Breast epithelium (tissue), 4 donors: Measurements from ENCODE around the gene MAN1A1. TPM values are rescaled to one million over a fixed set of nuclear protein-coding genes. Genes with fewer than 3 reads are reported as not detected.

Experiments used
- DNase-seq, 2 donors: peaks; one replicate each; pipeline ENCODE4 v3.0.0-alpha.2; 2019; ENCODE audit warnings: low spot score in 2 of 2
- H3K27ac ChIP-seq, 2 donors: fragments of 200-600 bp; sonication (generic) in 1 of 2; one replicate each; pipeline ENCODE4 v1.5.1; 2016 to 2019; ENCODE audit warnings: mild to moderate bottlenecking in 1 of 2
- H3K27me3 ChIP-seq, 2 donors: fragments of 200-600 bp; sonication (generic) in 1 of 2; one replicate each; pipeline versions ENCODE4 v1.5.1 to v1.6.0; 2017 to 2019; ENCODE audit warnings: control low read depth in 1 of 2, mild to moderate bottlenecking in 1 of 2
- H3K36me3 ChIP-seq: fragments of 200-600 bp; one replicate; pipeline ENCODE4 v1.5.1; 2019
- H3K4me1 ChIP-seq, 2 donors: fragments of 200-600 bp; sonication (generic); one replicate each; pipeline ENCODE4 v1.5.1; 2016 to 2019; ENCODE audit warnings: control low read depth in 1 of 2
- H3K4me3 ChIP-seq, 3 donors: fragments of 200-600 bp; sonication (generic); 1 replicate in 2 of 3; 2 replicates in 1 of 3; pipeline ENCODE4 v1.5.1; 2016 to 2019; ENCODE audit warnings: mild to moderate bottlenecking in 3 of 3, moderate library complexity in 2 of 3
- H3K9me3 ChIP-seq, 2 donors: fragments of 200-600 bp; sonication (generic) in 1 of 2; one replicate each; pipeline ENCODE4 v1.5.1; 2016 to 2019; ENCODE audit warnings: control low read depth in 1 of 2
- CTCF ChIP-seq, 3 donors: fragments of 450-650 bp; IDR thresholded peaks; one replicate each; pipeline ENCODE4 v1.5.1; 2016 to 2017; ENCODE audit warnings: antibody characterized with exemption in 3 of 3, mild to moderate bottlenecking in 3 of 3, moderate library complexity in 3 of 3
- POLR2A ChIP-seq: fragments of 450-650 bp; IDR thresholded peaks from one replicate; pipeline ENCODE4 v1.6.1; 2016; ENCODE audit warnings: antibody characterized with exemption, mild to moderate bottlenecking, moderate library complexity
- POLR2AphosphoS5 ChIP-seq, 3 donors: sonication (generic); formaldehyde crosslinking; IDR thresholded peaks; one replicate each; pipeline ENCODE4 v1.6.1; 2017; ENCODE audit warnings: antibody characterized with exemption in 3 of 3
- intact Hi-C: fragments of 100-400 bp; cut with DNase I; formaldehyde crosslinking; loops from one replicate; pipeline ENCODE4 v1.15.1; 2023; ENCODE audit warnings: low total_unique reads
- total RNA-seq, 3 donors: library from RNA; depleted of rRNA; stranded (reverse); fragments of >200 nt; gene quantifications; one replicate each; pipeline ENCODE4 v1.1.0, GENCODE V29; 2016

Gene MAN1A1
- total RNA-seq, 3 donors from 2014 or later: 81.2 to 481 (median 104) TPM

GRCh38 chr6:119257726-119258125 lies 91.8 kb downstream of the MAN1A1 start:
- Histone ChIP-seq H3K27me3 (no peaks in the 10 kb centered on the region), H3K27ac (no peak overlapping the region), H3K9me3 (no peaks in the 10 kb centered on the region), H3K4me1 (no peaks in the 10 kb centered on the region), H3K4me3 (no peak overlapping the region), H3K36me3 (no peaks in the 10 kb centered on the region)
- no peak for DNase-seq
- TF ChIP-seq POLR2A (no peak), POLR2AphosphoS5 (IDR thresholded peaks at IDR 0.05) (no peak), CTCF (IDR thresholded peaks at IDR 0.05) (no peak)
- intact Hi-C loops: no loop called here

GRCh38 chr6:119256978-119257462 lies 92.5 kb downstream of the MAN1A1 start:
- DNase-seq: no peak
- Histone ChIP-seq H3K36me3 (no peaks in the 10 kb centered on the region), H3K9me3 (no peaks in the 10 kb centered on the region), H3K4me1 (no peaks in the 10 kb centered on the region), H3K27me3 (no peaks in the 10 kb centered on the region), H3K4me3 (no peak overlapping the region), H3K27ac (no peak overlapping the region)
- no peak for TF ChIP-seq CTCF (IDR thresholded peaks at IDR 0.05)
- TF ChIP-seq POLR2AphosphoS5 (IDR thresholded peaks at IDR 0.05): no peak
- TF ChIP-seq POLR2A: no peak
- intact Hi-C loops: no loop called here

GRCh38 chr6:119256392-119256791 lies 93.2 kb downstream of the MAN1A1 start:
- H3K27me3 ChIP-seq: no peaks in the 10 kb centered on the region
- H3K4me3 ChIP-seq: no peak overlapping the region
- no peaks in the 10 kb centered on the region for H3K9me3 ChIP-seq
- no peaks in the 10 kb centered on the region for H3K36me3 ChIP-seq
- no peak for DNase-seq
- H3K27ac ChIP-seq: no peak overlapping the region
- no peaks in the 10 kb centered on the region for H3K4me1 ChIP-seq
- TF ChIP-seq POLR2A (no peak), POLR2AphosphoS5 (IDR thresholded peaks at IDR 0.05) (no peak), CTCF (IDR thresholded peaks at IDR 0.05) (no peak)
- intact Hi-C loops: no loop called here

- Histone ChIP-seq H3K27me3 (no peaks in the 10 kb centered on the region), H3K27ac (no peak overlapping the region), H3K9me3 (no peaks in the 10 kb centered on the region), H3K4me1 (no peaks in the 10 kb centered on the region), H3K36me3 (no peaks in the 10 kb centered on the region), H3K4me3 (no peak overlapping the region)
- DNase-seq: no peak
- TF ChIP-seq CTCF (IDR thresholded peaks at IDR 0.05): no peak
- no peak for TF ChIP-seq POLR2A
- TF ChIP-seq POLR2AphosphoS5 (IDR thresholded peaks at IDR 0.05): no peak
- intact Hi-C loops: no loop called here
Observed at GRCh38 chr6:119255492-119255891, 94.1 kb downstream of the MAN1A1 start.

- TF ChIP-seq POLR2A (no peak), CTCF (IDR thresholded peaks at IDR 0.05) (no peak), POLR2AphosphoS5 (IDR thresholded peaks at IDR 0.05) (no peak)
- no peak overlapping the region for H3K4me3 ChIP-seq
- DNase-seq: no peak
- intact Hi-C loops: no loop called here
- no peaks in the 10 kb centered on the region for H3K36me3 ChIP-seq
- no peak overlapping the region for H3K27ac ChIP-seq
- H3K27me3 ChIP-seq: no peaks in the 10 kb centered on the region
- H3K4me1 ChIP-seq: no peaks in the 10 kb centered on the region
- no peaks in the 10 kb centered on the region for H3K9me3 ChIP-seq
Observed at GRCh38 chr6:119250036-119250435, 99.5 kb downstream of the MAN1A1 start.
